Measurements from ENCODE around the gene SEC31A.

- TF ChIP-seq CTCF (IDR thresholded peaks at IDR 0.05) (no peak), POLR2A (IDR thresholded peaks at IDR 0.05) (no peak)
Measured at GRCh38 chr4:82918091-82918490, 27.1 kb upstream of the SEC31A start.

Measured in Peyer's patch (tissue), 4 donors.